HepG2 (cell line): ENCODE measurements around the gene TMEM253. TPM values are rescaled to one million over a fixed set of nuclear protein-coding genes. Genes with fewer than 3 reads are reported as not detected.
A peak's percentile ranks its signal among the peaks of the same experiment; 100 is the strongest.

Experiments
- CENPT ChIP-seq: sonication (generic); formaldehyde crosslinking; IDR thresholded peaks from 2 replicates; pipeline ENCODE4 v1.8.0; 2022; ENCODE audit warnings: low read depth, mild to moderate bottlenecking, moderate library complexity, missing genetic modification reagents
- CREB1 ChIP-seq, 2 experiments: fragments of 450-650 bp in 1 of 2; IDR thresholded peaks; 2 replicates each; pipeline ENCODE4 v1.6.1; 2016 to 2017; ENCODE audit warnings: control low read depth in 1 of 2, mild to moderate bottlenecking in 1 of 2, missing compliant biosample characterization in 1 of 2, missing genetic modification characterization in 1 of 2
- DMAP1 ChIP-seq: IDR thresholded peaks from 2 replicates; pipeline ENCODE4 v1.6.1; 2016
- HINFP ChIP-seq: sonication (generic); formaldehyde crosslinking; IDR thresholded peaks from 2 replicates; pipeline ENCODE4 v1.4.0; 2020; ENCODE audit warnings: low read depth, mild to moderate bottlenecking, missing genetic modification reagents
- HOXA7 ChIP-seq: sonication (generic); formaldehyde crosslinking; IDR thresholded peaks from 2 replicates; pipeline ENCODE4 v1.8.1; 2022; ENCODE audit warnings: mild to moderate bottlenecking, missing genetic modification reagents, moderate library complexity
- HOXA9 ChIP-seq: sonication (generic); formaldehyde crosslinking; IDR thresholded peaks from 2 replicates; pipeline ENCODE4 v1.8.1; 2022; ENCODE audit warnings: missing genetic modification reagents, mild to moderate bottlenecking, moderate library complexity, borderline replicate concordance
- KAT7 ChIP-seq: IDR thresholded peaks from 2 replicates; pipeline ENCODE4 v1.6.1; 2018; ENCODE audit warnings: borderline replicate concordance, missing compliant biosample characterization
- KAT8 ChIP-seq: IDR thresholded peaks from 2 replicates; pipeline ENCODE4 v1.6.1; 2016; ENCODE audit warnings: missing genetic modification reagents, missing compliant biosample characterization
- NFE2L2 ChIP-seq: fragments of 150-350 bp; IDR thresholded peaks from 2 replicates; pipeline ENCODE4 v1.6.1; 2014; ENCODE audit warnings: low read length
- POGZ ChIP-seq: sonication (generic); formaldehyde crosslinking; IDR thresholded peaks from 2 replicates; pipeline ENCODE4 v1.4.0; 2020; ENCODE audit warnings: mild to moderate bottlenecking, missing genetic modification reagents
- SNAPC4 ChIP-seq: sonication (generic); formaldehyde crosslinking; IDR thresholded peaks from 2 replicates; pipeline ENCODE4 v1.4.0; 2020; ENCODE audit warnings: mild to moderate bottlenecking, missing genetic modification reagents
- ZKSCAN1 ChIP-seq: fragments of 150-350 bp; IDR thresholded peaks from 2 replicates; pipeline ENCODE4 v1.6.1; 2014; ENCODE audit warnings: low read length
- ZNF576 ChIP-seq: sonication (generic); formaldehyde crosslinking; IDR thresholded peaks from 2 replicates; pipeline ENCODE4 v1.4.0; 2020; ENCODE audit warnings: mild to moderate bottlenecking, missing genetic modification reagents
- ZNF792 ChIP-seq: IDR thresholded peaks from 2 replicates; pipeline ENCODE4 v1.6.1; 2016
- polyA plus RNA-seq, 8 experiments: library from polyadenylated mRNA; depleted of rRNA in 3 of 8; stranded (reverse) in 7 of 8; unstranded in 1 of 8; fragments of >200 nt; fragmentation: Illumina TruSeq in 4 of 8; extraction: Trizol in 4 of 8; gene quantifications; 2 replicates each; pipeline versions ENCODE4 v1.2.1 to v1.2.3, GENCODE V29; 2011 to 2016; ENCODE audit warnings: low read depth in 4 of 8, missing spikeins in 1 of 8, mixed read lengths in 1 of 8; ENCODE audit not compliant: insufficient read depth in 1 of 8
- total RNA-seq, 5 experiments: library from RNA; depleted of rRNA; stranded (reverse); fragments of >200 nt; fragmentation: Illumina TruSeq; extraction: Trizol; gene quantifications; 2 replicates each; pipeline ENCODE4 v1.2.3, GENCODE V29; 2016; ENCODE audit warnings: low read depth in 1 of 5
- TF ChIP-seq, protein P1 (sequence below): sonication (generic); formaldehyde crosslinking; IDR thresholded peaks from 2 replicates; pipeline ENCODE4 v1.4.0; 2020; ENCODE audit warnings: missing genetic modification reagents

Gene TMEM253
- total and polyA plus RNA-seq, 2 of the 13 experiments (the other 11 are each of a cell fraction or from before 2014, with no cell fraction given) = 0.29 to 0.45 TPM

GRCh38 chr14:21103710-21104447, 3.0 kb downstream of the TMEM253 start (continued):
- TF ChIP-seq SNAPC4 (CRISPR knock-in tag) (peak; percentile 97), HOXA9 (CRISPR knock-in tag) (peak; percentile 92), POGZ (CRISPR knock-in tag) (peak; percentile 78), CENPT (peak; percentile 96), CREB1 (IDR thresholded peaks at IDR 0.05) (peak; percentile 90), CREB1 (CRISPR knock-in tag; IDR thresholded peaks at IDR 0.05) (peak; percentile 90; the same call in 1 of the 2 replicates), ZKSCAN1 (peak; percentile 9; the same call in 1 of the 2 replicates), ZNF576 (CRISPR knock-in tag) (peak; percentile 97), DMAP1 (CRISPR knock-in tag) (peak; percentile 99), HINFP (peak; percentile 94), KAT7 (CRISPR knock-in tag) (peak; percentile 90), ZNF792 (peak; percentile 91), HOXA7 (CRISPR knock-in tag) (no peak), KAT8 (CRISPR knock-in tag) (peak; percentile 88), NFE2L2 (no peak)
- TF ChIP-seq, protein P1, sequence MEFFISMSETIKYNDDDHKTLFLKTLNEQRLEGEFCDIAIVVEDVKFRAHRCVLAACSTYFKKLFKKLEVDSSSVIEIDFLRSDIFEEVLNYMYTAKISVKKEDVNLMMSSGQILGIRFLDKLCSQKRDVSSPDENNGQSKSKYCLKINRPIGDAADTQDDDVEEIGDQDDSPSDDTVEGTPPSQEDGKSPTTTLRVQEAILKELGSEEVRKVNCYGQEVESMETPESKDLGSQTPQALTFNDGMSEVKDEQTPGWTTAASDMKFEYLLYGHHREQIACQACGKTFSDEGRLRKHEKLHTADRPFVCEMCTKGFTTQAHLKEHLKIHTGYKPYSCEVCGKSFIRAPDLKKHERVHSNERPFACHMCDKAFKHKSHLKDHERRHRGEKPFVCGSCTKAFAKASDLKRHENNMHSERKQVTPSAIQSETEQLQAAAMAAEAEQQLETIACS (CRISPR knock-in tag) = peak; percentile 84
